Astrocyte of the cerebellum (primary cell): Measurements from ENCODE around the gene TMEM59.
"Not testable (repeated sequence)": the region's sequence is repeated elsewhere in the genome, so short reads cannot be mapped to it uniquely, and the experiment has no call there.

Experiments used
- DNase-seq: peaks from one replicate; pipeline ENCODE4 v3.0.0-alpha.2; 2011; ENCODE audit warnings: low read depth
- H3K4me3 ChIP-seq: 2 replicates; pipeline ENCODE4 v1.5.1; 2011; ENCODE audit warnings: mild to moderate bottlenecking, low read depth, low read length, moderate library complexity
- in situ Hi-C: cut with HindIII; loops from 2 replicates; pipeline ENCODE4 v1.10.0; 2017; ENCODE audit warnings: low sequenced_read_pairs
- TF ChIP-seq, protein P1 (sequence below): IDR thresholded peaks from 2 replicates; pipeline ENCODE4 v1.5.1; 2012; ENCODE audit warnings: low read length, low read depth, moderate library complexity, mild to moderate bottlenecking; ENCODE audit errors: missing control alignments

TMEM59 gene

DNA sequence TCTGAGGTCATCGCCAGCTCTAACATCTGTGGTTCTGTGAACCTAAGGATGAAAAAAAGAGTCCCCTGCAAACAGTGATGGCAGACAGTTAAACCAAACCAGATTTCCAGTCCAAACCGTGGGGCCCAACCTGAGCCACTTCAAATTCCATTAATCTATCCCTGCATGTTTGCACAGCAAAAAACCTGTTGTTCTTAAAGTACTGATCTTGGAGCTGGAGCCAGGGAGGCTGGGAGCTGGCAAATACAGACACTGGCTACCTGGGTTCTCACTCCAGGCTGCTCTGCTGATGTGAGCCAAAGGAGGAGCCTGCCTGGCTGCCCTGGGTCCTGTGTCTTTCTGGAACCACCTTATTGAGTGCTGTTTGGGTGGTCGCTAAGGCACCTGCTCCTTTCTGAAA is 51.4 kb downstream of the TMEM59 start:
- in situ Hi-C loops, result no loop called here
- no peak for DNase-seq
- H3K4me3 ChIP-seq, result no peak overlapping the region
- TF ChIP-seq, protein P1, sequence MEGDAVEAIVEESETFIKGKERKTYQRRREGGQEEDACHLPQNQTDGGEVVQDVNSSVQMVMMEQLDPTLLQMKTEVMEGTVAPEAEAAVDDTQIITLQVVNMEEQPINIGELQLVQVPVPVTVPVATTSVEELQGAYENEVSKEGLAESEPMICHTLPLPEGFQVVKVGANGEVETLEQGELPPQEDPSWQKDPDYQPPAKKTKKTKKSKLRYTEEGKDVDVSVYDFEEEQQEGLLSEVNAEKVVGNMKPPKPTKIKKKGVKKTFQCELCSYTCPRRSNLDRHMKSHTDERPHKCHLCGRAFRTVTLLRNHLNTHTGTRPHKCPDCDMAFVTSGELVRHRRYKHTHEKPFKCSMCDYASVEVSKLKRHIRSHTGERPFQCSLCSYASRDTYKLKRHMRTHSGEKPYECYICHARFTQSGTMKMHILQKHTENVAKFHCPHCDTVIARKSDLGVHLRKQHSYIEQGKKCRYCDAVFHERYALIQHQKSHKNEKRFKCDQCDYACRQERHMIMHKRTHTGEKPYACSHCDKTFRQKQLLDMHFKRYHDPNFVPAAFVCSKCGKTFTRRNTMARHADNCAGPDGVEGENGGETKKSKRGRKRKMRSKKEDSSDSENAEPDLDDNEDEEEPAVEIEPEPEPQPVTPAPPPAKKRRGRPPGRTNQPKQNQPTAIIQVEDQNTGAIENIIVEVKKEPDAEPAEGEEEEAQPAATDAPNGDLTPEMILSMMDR, result no peak

DNA sequence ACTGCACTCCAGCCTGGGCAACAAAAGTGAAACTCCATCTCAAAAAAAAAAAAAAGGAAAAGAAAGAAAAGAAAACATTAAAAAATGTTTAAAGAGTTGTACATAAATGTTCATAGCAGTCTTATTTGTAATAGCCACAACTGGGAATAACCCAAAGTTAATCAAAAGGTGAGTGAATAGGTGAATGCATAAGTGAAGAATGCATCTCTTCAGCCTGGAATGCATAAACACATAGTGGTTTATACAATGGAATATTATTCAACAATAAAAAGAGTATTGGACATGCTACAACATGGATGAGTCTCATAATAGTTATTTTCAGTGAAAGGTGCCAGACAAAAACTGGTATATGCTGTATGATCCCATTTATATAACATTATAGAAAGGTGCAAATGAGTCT is 53.1 kb downstream of the TMEM59 start:
- TF ChIP-seq, protein P1, result no peak
- in situ Hi-C loops, result no loop called here
- no peak overlapping the region for H3K4me3 ChIP-seq
- no peak for DNase-seq

- TF ChIP-seq, protein P1, result no peak
- DNase-seq, result no peak
- in situ Hi-C loops, result no loop called here
- H3K4me3 ChIP-seq, result no peak overlapping the region
Observed at GRCh38 chr1:53998223-53998622, 54.8 kb downstream of the TMEM59 start.

- in situ Hi-C loops, result no loop called here
- TF ChIP-seq, protein P1, result no peak
- H3K4me3 ChIP-seq, result no peak overlapping the region
- no peak for DNase-seq
Observed at GRCh38 chr1:53995683-53996082, 57.3 kb downstream of the TMEM59 start.

DNA sequence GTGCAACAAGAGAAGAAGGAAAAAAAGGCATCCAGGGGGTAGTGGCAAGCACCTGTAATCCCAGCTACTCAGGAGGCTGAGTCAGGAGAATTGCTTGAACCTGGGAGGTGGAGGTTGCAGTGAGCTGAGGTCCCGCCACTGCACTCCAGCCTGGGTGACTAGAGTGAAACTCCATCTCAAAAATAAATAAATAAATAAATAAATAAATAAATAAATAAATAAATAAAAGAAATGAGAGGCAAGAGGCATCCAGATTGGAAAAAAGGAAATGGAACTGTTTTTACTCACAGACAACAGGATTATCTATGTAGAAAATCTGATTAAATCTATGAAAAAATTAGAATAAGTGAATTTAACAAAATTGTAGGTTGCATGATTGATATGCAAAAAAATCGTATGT is 58.5 kb downstream of the TMEM59 start:
- in situ Hi-C loops, DNase-seq, H3K4me3 ChIP-seq: not testable (repeated sequence)

GRCh38 chr1:53992085-53992874 is 60.7 kb downstream of the TMEM59 start:
- DNase-seq, result no peak
- in situ Hi-C loops, result no loop called here
- H3K4me3 ChIP-seq, result no peak overlapping the region
- TF ChIP-seq, protein P1, result no peak

DNA sequence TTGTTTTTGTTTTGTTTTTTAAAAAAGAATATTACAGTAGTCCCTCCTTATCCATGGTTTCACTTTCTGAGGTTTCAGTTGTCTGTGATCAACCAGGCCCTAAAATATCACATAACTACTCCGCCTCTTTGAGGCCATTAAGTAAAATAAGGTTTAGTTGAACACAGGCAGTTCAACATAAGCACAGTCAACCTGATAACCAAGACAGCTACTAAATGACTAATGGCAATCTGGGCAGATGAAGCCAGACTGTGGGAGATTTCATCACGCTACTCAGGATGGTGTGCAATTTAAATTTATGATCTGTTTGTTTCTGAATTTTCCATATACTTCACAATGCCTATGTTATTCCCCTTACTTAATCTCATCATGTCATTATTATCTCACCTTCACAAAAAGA is 65.1 kb downstream of the TMEM59 start:
- in situ Hi-C loops, result no loop called here
- TF ChIP-seq, protein P1, result no peak
- no peak for DNase-seq
- no peak overlapping the region for H3K4me3 ChIP-seq
